Aorta (tissue), 5 donors: ENCODE measurements around the gene CELF2. TPM values are rescaled to one million over a fixed set of nuclear protein-coding genes. Genes with fewer than 3 reads are reported as not detected.
A peak's percentile ranks its signal among the peaks of the same experiment; 100 is the strongest.

ENCODE experiments used
- ATAC-seq: fragments of 200-7000 bp; cut with Tn5 transposase; one replicate; pipeline ENCODE4 v1.9.1; 2022; ENCODE audit warnings: moderate library complexity; ENCODE audit not compliant: low FRiP score
- DNase-seq, 2 donors: peaks; one replicate each; pipeline ENCODE4 v3.0.0-alpha.2; 2020
- H3K27ac ChIP-seq, 2 donors: one replicate each; pipeline ENCODE4 v1.5.1; 2013; ENCODE audit warnings: low read length in 2 of 2, mild to moderate bottlenecking in 2 of 2, moderate library complexity in 2 of 2, control low read depth in 1 of 2, inconsistent platforms in 1 of 2, low read depth in 1 of 2
- H3K27me3 ChIP-seq, 2 donors: one replicate each; pipeline ENCODE4 v1.6.1; 2013; ENCODE audit warnings: control low read depth in 1 of 2, low read length in 1 of 2, mild to moderate bottlenecking in 1 of 2, moderate library complexity in 1 of 2; ENCODE audit not compliant: insufficient read depth in 2 of 2, control insufficient read depth in 1 of 2
- H3K36me3 ChIP-seq, 2 donors: one replicate each; pipeline ENCODE4 v1.6.1; 2013; ENCODE audit warnings: control low read depth in 1 of 2, low read length in 1 of 2, mild to moderate bottlenecking in 1 of 2; ENCODE audit not compliant: insufficient read depth in 2 of 2, control insufficient read depth in 1 of 2
- H3K4me1 ChIP-seq, 2 donors: one replicate each; pipeline ENCODE4 v1.6.1; 2013; ENCODE audit warnings: low read length in 2 of 2, control low read depth in 1 of 2, mild to moderate bottlenecking in 1 of 2, moderate library complexity in 1 of 2; ENCODE audit not compliant: insufficient read depth in 2 of 2, control insufficient read depth in 1 of 2
- H3K4me3 ChIP-seq, 2 donors: one replicate each; pipeline ENCODE4 v1.5.1; 2013; ENCODE audit warnings: low read length in 2 of 2, control low read depth in 1 of 2, mild to moderate bottlenecking in 1 of 2
- H3K9me3 ChIP-seq: one replicate; pipeline ENCODE4 v1.6.1; 2013; ENCODE audit warnings: mild to moderate bottlenecking, low read length; ENCODE audit not compliant: control insufficient read depth
- whole genome bisulfite sequencing, 2 donors: extraction: QIAGEN DNeasy Blood & Tissue Kit; methylation state at CpG; one replicate each; pipeline ENCODE4 v1.1.7; 2013; 5-methylcytosine and 5-hydroxymethylcytosine counted together
- intact Hi-C, 2 donors: fragments of 100-400 bp; cut with DNase I; formaldehyde crosslinking; loops; one replicate each; pipeline versions ENCODE4 v1.14.2 to v1.15.0; 2022
- polyA plus RNA-seq, 2 donors: library from polyadenylated mRNA; stranded (reverse); fragments of 200-250 nt; gene quantifications; one replicate each; pipeline ENCODE4 v1.2.3, GENCODE V29; 2013
- total RNA-seq, 2 donors: library from RNA; stranded (reverse); fragmentation: NEBNext Ultra II Directional; extraction: Animal tissue kit (Norgen Biotek cat#: 25700); gene quantifications; one replicate each; pipeline ENCODE4 v1.2.1, GENCODE V29; 2021
- donor health status: healthy with polysubstance abuse.
- donor health status: Bipolar disorder and iron deficiency.
- donor health status: DM: no; HTN: no; CAD: no.
- donor health status: DM: no; HTN: no; CAD: no.
- donor health status: DM: yes; HTN: yes; CAD: no.

CELF2 gene
- total and polyA plus RNA-seq, 4 donors = 10.9 to 55.4 (median 36.4) TPM

DNA sequence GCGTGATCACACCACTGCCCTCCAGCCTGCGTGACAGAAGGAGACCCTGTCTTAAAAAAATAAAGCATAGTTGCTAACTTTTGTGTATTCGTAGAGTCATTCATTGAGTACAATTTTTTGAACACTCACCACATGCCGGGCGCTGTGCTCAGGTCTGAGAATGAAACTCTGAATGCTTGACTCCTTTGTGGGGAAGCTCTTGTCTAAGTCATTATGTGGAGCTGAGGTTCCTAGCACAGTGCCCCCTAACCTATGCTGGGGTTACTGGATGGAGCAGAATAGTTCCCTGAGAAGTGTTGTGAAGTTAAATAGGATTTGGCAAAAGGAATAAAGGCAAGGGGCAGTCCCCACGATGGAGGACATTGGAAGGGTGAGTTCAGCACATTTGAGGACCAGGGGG is 123.3 kb downstream of the CELF2 start:
- DNase-seq (no peak), ATAC-seq (no peak)
- peaks cover 0 to 2% of the 10 kb centered on the region in 2 donors for H3K4me1 ChIP-seq
- intact Hi-C loops = no loop called here
- no peak overlapping the region for H3K4me3 ChIP-seq
- no peaks in the 10 kb centered on the region for H3K9me3 ChIP-seq
- no peak overlapping the region for H3K27ac ChIP-seq
- H3K27me3 ChIP-seq = no peaks in the 10 kb centered on the region
- WGBS, 2 donors = 93% methylated on average over 6 of the region's 6 CpGs
- no peaks in the 10 kb centered on the region for H3K36me3 ChIP-seq

DNA sequence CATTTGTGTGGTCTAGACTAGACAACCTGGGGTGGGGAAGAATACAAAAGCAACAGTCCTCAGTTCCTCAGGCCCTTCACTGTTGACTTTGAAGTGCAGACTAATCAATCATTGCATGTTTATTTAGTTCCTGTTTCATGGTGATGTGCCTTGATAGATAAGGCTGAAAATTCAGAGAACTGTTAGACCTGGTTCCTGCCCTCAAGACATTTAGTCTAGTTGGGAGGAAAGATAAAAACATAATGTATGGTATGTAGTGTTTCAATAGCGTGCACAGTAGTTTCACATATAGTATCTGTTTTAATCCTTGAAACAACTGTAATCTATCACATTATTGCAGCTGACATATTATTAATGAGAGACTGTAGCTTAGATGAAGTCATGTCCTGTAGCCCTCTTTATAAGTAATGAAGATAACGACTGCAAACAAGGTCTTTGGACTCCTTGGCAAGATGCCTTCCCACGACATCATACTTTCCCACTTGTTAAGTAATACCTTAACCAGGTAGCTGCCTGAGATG is 124.0 kb downstream of the CELF2 start:
- intact Hi-C loops = no loop called here

DNA sequence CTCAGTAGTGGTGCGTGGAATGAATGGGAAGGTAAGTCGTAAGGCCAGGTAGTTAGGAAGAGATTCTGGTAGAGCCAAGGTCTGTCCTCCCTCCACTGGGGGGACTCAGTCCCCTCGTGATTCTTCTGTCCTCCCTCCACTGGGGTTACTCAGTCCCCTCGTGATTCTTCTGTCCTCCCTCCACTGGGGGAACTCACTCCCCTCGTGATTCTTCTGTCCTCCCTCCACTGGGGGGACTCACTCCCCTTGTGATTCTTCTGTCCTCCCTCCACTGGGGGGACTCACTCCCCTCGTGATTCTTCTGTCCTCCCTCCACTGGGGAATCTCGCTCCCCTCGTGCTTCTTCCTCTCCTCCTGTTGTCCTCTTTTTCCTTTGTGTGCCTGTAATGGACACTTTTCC is 125.1 kb downstream of the CELF2 start:
- Histone ChIP-seq H3K27me3 (no peaks in the 10 kb centered on the region), H3K27ac (no peak overlapping the region), H3K4me1 (peaks cover 0 to 2% of the 10 kb centered on the region in 2 donors), H3K4me3 (no peak overlapping the region), H3K9me3 (no peaks in the 10 kb centered on the region), H3K36me3 (no peaks in the 10 kb centered on the region)
- ATAC-seq (no peak), DNase-seq (no peak)
- intact Hi-C loops = no loop called here
- WGBS, 2 donors = 93 to 95% methylated on average over 8 of the region's 8 CpGs

More for the DNA sequence above, 124.0 kb downstream of the CELF2 start:
- Histone ChIP-seq H3K27ac (no peak overlapping the region), H3K36me3 (no peaks in the 10 kb centered on the region), H3K27me3 (no peaks in the 10 kb centered on the region), H3K4me1 (peaks cover 0 to 2% of the 10 kb centered on the region in 2 donors), H3K4me3 (no peak overlapping the region), H3K9me3 (no peaks in the 10 kb centered on the region)
- DNase-seq = no peak
- WGBS, 2 donors = 62 to 65% methylated on average over 3 of the region's 3 CpGs
- no peak for ATAC-seq

DNA sequence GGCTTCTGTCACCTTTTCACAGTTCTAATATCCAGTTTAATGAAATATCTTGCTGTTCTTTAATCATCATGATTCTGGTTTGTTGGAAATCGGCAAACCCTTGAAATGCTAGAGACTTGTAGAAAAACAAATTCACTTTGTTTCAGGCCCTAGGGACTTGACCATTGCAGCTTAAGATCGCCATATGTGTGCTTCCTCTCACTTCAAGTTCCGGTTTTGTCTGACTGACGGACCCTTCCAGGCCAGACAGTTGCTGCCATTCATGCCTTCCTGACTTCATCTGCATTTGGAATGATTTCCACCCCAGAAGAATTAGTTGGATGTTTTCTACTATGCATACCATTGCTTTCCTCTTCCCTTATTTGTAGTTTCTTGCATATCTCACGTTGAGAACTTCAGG is 125.6 kb downstream of the CELF2 start:
- H3K27me3 ChIP-seq = no peaks in the 10 kb centered on the region
- no peaks in the 10 kb centered on the region for H3K9me3 ChIP-seq
- H3K4me1 ChIP-seq = peaks cover 0 to 2% of the 10 kb centered on the region in 2 donors
- 91 to 94% methylated on average over 5 of the region's 5 CpGs for WGBS, 2 donors
- no peak overlapping the region for H3K4me3 ChIP-seq
- ATAC-seq = no peak
- intact Hi-C loops = no loop called here
- no peaks in the 10 kb centered on the region for H3K36me3 ChIP-seq
- DNase-seq = no peak
- no peak overlapping the region for H3K27ac ChIP-seq

DNA sequence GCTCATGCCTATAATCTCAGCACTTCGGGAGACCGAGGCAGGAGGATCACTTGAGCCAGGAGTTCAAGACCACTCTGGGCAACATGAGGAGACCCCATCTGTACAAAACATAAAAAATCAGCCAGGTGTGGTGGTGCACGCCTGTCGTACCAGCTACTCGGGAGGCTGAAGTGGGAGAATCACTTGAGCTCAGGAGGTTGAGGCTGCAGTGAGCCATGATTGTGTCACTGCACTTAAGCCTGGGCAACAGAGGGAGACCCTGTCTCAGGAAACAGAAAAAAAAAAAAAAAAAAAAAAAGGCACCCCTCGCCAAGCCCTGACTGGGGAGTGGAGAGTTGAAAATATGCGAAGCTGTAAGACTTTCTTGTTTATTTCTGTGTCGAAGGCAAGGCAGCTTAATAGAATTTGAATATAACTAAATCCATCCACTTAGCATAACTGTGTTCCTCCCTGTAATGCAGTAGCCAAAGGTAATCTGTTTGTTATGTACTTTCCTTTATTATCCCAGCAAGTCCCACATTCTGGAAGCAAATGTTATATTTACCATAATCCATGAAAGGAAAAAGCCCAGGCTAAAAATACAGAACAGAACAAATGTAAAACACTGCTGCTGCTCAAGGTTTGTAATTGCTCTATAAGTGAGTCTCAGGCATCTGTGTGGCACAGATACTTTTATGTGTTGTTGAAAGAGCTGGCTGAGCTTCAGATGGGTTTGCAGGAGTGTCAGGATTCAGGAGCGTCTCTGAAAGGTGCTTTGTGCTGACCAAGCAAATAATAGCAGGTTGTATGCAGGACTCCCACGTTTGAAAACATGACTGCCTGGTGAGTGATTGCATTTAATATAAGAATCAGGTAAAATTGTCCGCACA is 127.2 kb downstream of the CELF2 start:
- intact Hi-C loops = no loop called here
- Histone ChIP-seq H3K27ac (no peak overlapping the region), H3K4me1 (peaks cover 2 to 5% of the 10 kb centered on the region in 2 donors), H3K27me3 (no peaks in the 10 kb centered on the region), H3K36me3 (no peaks in the 10 kb centered on the region), H3K4me3 (no peak overlapping the region), H3K9me3 (no peaks in the 10 kb centered on the region)
- WGBS, 2 donors = 64 to 68% methylated on average over 11 of the region's 11 CpGs
- ATAC-seq (no peak), DNase-seq (no peak)

DNA sequence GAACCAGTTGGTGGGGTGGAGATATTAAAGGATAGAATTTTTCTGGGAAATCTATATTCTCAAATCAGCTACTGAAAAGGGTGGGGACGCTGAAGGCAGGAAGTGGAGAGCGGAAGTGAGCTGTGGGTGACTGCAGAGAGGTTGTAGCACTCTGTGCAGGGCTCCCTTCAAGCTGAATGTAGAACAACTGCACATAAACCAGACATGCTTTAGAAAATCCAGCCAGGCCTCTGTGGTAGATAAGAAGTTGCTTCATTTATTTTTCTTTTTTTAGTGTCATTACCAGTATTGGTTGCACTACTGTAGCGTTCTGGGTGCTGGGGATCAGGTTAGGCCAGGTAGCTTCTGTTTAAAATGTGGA is 127.8 kb downstream of the CELF2 start:
- 57 to 71% methylated on average over 3 of the region's 3 CpGs for WGBS, 2 donors
- DNase-seq = peak in 1 of 2 donors; percentile 66
- Histone ChIP-seq H3K27ac (no peak overlapping the region), H3K9me3 (no peaks in the 10 kb centered on the region), H3K36me3 (no peaks in the 10 kb centered on the region), H3K4me1 (peaks cover 2 to 8% of the 10 kb centered on the region in 2 donors), H3K27me3 (no peaks in the 10 kb centered on the region), H3K4me3 (no peak overlapping the region)
- intact Hi-C loops = no loop called here
- peak; percentile 47 for ATAC-seq

DNA sequence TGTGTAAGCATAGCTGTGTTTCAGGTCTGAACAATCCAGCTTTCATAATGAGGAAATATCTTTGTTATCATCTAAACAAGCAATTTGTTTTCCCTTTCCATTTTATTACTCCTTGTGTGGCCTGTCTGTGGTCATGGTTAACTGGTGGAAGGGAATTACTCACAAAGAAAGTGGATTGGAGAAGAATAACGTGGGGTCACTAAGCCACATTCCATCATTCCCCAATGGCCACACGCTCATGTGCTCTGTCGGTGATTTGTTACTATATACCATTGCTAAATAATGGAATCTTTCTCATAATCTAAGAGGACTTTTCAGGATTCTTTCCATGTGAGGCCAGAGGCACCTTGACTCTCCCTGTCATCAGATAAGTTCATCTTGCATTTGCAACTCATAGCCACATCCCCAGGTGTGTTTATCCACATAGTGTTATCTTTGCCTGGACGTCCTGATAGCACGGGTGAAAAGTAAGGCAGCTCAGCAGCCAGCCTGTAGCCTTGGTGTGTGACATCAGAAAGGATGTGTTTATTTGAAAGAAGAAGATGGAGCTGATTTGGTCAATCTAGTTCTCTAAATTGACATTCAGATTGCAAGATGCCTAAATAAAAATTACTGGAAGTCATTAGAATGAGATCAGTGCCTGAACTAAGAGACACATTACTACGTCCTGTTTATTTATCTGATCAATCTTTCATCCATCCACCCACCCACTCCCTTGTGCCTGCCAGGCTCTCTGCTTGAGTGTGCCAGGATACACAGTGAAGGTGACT is 128.9 kb downstream of the CELF2 start:
- Histone ChIP-seq H3K4me3 (no peak overlapping the region), H3K4me1 (peaks cover 2 to 12% of the 10 kb centered on the region in 2 donors), H3K9me3 (no peaks in the 10 kb centered on the region), H3K27me3 (no peaks in the 10 kb centered on the region), H3K27ac (no peak overlapping the region), H3K36me3 (no peaks in the 10 kb centered on the region)
- intact Hi-C loops = no loop called here
- DNase-seq = no peak
- no peak for ATAC-seq
- WGBS, 2 donors = 52 to 56% methylated on average over 6 of the region's 6 CpGs

DNA sequence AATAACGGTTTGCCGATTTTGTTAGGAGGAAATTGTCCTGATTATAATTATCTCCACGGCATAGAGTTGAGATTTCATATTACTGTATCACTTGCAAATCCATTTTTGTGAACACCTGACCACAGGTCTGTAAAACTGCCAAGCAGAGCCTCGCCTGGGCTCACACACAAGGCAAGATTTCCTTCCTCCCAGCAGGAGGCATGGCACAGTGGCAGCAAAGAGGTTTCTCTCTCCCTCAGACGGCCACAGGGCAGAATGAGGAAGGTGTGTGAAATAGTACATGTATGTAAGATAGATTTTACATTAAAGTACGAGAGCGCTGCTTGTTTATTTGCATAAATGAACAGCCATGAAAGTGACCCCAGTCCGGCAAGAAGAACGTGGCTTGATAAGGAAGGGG is 130.1 kb downstream of the CELF2 start:
- H3K9me3 ChIP-seq = no peaks in the 10 kb centered on the region
- H3K4me1 ChIP-seq = peaks cover 2 to 12% of the 10 kb centered on the region in 2 donors
- no peak overlapping the region for H3K27ac ChIP-seq
- no peaks in the 10 kb centered on the region for H3K36me3 ChIP-seq
- WGBS, 2 donors = 83 to 85% methylated on average over 9 of the region's 9 CpGs
- DNase-seq = peak in 1 of 2 donors; percentile 56
- ATAC-seq = no peak
- intact Hi-C loops = no loop called here
- no peaks in the 10 kb centered on the region for H3K27me3 ChIP-seq
- no peak overlapping the region for H3K4me3 ChIP-seq
